AG04450 (cell line): ENCODE measurements around the gene ACYP2. TPM values are rescaled to one million over a fixed set of nuclear protein-coding genes. Genes with fewer than 3 reads are reported as not detected.

Experiments used
- CTCF ChIA-PET: fragments of 300-600, 350-600 bp; formaldehyde crosslinking; extraction: SDS; loops from one replicate; lab custom pipeline; 2022; ENCODE audit warnings: antibody characterized with exemption, inconsistent platforms; lab: Charles Lee
- POLR2A ChIA-PET: fragments of 350-600 bp; formaldehyde crosslinking; extraction: SDS; loops from one replicate; lab custom pipeline; 2021; ENCODE audit warnings: antibody characterized with exemption, inconsistent platforms; lab: Yijun Ruan, JAX
- DNase-seq: peaks from one replicate; pipeline ENCODE4 v3.0.0-alpha.2; 2011; ENCODE audit warnings: low read depth, low spot score
- H3K27ac ChIP-seq: one replicate; pipeline ENCODE4 v1.5.1; 2012; ENCODE audit warnings: low read depth, low read length, control low read depth
- H3K27me3 ChIP-seq: one replicate; pipeline ENCODE4 v1.6.0; 2012; ENCODE audit warnings: low read length; ENCODE audit not compliant: control insufficient read depth, insufficient read depth
- H3K4me3 ChIP-seq: 2 replicates; pipeline ENCODE4 v1.5.1; 2011; ENCODE audit warnings: mild to moderate bottlenecking, low read depth, low read length, control low read depth
- H3K9me3 ChIP-seq: 2 replicates; pipeline ENCODE4 v1.5.1; 2012; ENCODE audit warnings: low read length; ENCODE audit not compliant: control insufficient read depth, insufficient read depth
- CTCF ChIP-seq: IDR thresholded peaks from 2 replicates; pipeline ENCODE4 v1.5.1; 2011; ENCODE audit warnings: low read depth, low read length, control low read depth, inconsistent platforms
- polyA plus RNA-seq: library from polyadenylated mRNA; depleted of rRNA; stranded (reverse); fragments of >200 nt; gene quantifications from 2 replicates; pipeline ENCODE4 v1.2.3, GENCODE V29; 2011

Gene ACYP2
- polyA plus RNA-seq, 1 experiment: 8.1 TPM

- DNase-seq: no peak
- no peaks in the 10 kb centered on the region for H3K27me3 ChIP-seq
- no peak overlapping the region for H3K27ac ChIP-seq
- no peak for TF ChIP-seq CTCF
- H3K9me3 ChIP-seq: peaks cover 10% of the 10 kb centered on the region; the same call in 1 of the 2 replicates
- ChIA-PET POLR2A (no interaction called here), CTCF (interaction anchor here (0.5 kb wide), 1 partner anchor 13 kb away, joined by 3 read pairs; no protein-coding TSS in a partner anchor)
- no peak overlapping the region for H3K4me3 ChIP-seq
Observed at GRCh38 chr2:54258166-54258565, 142.8 kb downstream of the ACYP2 start.

- Histone ChIP-seq H3K27me3 (no peaks in the 10 kb centered on the region), H3K27ac (no peak overlapping the region), H3K9me3 (peaks cover 10% of the 10 kb centered on the region; the same call in 1 of the 2 replicates), H3K4me3 (no peak overlapping the region)
- ChIA-PET POLR2A (no interaction called here), CTCF (no interaction called here)
- DNase-seq: no peak
- no peak for TF ChIP-seq CTCF
Observed at GRCh38 chr2:54259413-54260240, 144.2 kb downstream of the ACYP2 start.

GRCh38 chr2:54260241-54260595 is 144.8 kb downstream of the ACYP2 start:
- ChIA-PET CTCF (no interaction called here), POLR2A (interaction anchor here (0.6 kb wide), 1 partner anchor 258 kb away, joined by 3 read pairs; no protein-coding TSS in a partner anchor)
- no peak for DNase-seq
- H3K27ac ChIP-seq: no peak overlapping the region
- no peak overlapping the region for H3K4me3 ChIP-seq
- H3K27me3 ChIP-seq: no peaks in the 10 kb centered on the region
- H3K9me3 ChIP-seq: peaks cover 10% of the 10 kb centered on the region; the same call in 1 of the 2 replicates
- no peak for TF ChIP-seq CTCF

GRCh38 chr2:54261537-54261936 is 146.1 kb downstream of the ACYP2 start:
- POLR2A ChIA-PET: no interaction called here
- no peaks in the 10 kb centered on the region; the same call in 1 of the 2 replicates for H3K9me3 ChIP-seq

More at GRCh38 chr2:54261537-54261936, 146.1 kb downstream of the ACYP2 start:
- TF ChIP-seq CTCF: no peak
- CTCF ChIA-PET: interaction anchor here (0.6 kb wide), 1 partner anchor 160 kb away, joined by 3 read pairs; no protein-coding TSS in a partner anchor
- no peak for DNase-seq
- Histone ChIP-seq H3K27ac (no peak overlapping the region), H3K4me3 (no peak overlapping the region), H3K27me3 (no peaks in the 10 kb centered on the region)
